NCI-H1436 (cell line): Measurements from ENCODE around the gene ST8SIA2.

Source experiments
- DNase-seq: peaks from one replicate; lab custom pipeline; 2025; lab: John Stamatoyannopoulos, UW

The ST8SIA2 gene

DNA sequence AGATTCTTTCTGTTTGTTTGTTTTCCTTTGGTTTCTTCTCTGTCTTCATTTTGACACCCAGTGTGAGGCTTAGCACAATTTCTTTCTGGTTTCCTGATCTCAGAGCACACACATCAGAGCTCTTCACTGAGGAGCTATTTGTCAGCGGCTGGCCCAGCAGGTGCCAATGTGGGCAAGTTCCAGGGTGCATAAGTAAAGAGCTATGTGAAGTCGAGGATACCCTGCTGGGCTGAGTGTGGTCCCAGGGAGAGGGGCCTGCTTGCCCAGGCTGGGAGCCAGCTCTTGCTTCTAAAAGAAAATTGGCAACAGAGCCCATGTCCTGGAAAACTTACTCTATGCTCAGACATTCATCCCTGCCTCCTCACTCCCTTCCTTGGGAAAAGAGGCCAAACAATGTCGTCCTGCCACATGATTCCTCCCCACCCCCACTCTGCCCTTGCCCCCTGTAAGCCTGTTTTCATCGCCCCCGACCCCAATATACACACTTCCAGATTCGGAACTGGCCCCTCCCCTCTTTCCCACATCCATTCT lies 101.2 kb downstream of the ST8SIA2 start:
- DNase-seq, result no peak

DNA sequence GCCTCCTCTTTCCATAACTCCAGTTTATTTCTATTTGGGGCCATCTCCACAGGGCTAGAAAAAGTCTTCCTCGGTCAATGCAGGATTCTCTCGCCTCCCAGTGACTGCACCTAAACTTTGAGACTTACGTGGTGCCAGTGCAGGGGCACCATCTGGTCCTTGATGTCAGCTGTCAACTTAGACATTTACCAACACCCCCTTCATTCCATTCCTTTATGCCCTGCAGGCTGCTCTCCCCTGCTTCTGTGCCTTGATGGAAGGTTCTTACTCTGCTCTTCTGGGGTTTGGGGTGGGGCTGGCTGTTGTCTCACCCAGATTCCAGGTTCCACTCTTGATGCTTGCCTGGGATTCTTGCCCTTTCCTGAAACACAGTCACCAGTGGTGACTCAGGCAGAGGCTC lies 101.8 kb downstream of the ST8SIA2 start:
- no peak for DNase-seq

DNA sequence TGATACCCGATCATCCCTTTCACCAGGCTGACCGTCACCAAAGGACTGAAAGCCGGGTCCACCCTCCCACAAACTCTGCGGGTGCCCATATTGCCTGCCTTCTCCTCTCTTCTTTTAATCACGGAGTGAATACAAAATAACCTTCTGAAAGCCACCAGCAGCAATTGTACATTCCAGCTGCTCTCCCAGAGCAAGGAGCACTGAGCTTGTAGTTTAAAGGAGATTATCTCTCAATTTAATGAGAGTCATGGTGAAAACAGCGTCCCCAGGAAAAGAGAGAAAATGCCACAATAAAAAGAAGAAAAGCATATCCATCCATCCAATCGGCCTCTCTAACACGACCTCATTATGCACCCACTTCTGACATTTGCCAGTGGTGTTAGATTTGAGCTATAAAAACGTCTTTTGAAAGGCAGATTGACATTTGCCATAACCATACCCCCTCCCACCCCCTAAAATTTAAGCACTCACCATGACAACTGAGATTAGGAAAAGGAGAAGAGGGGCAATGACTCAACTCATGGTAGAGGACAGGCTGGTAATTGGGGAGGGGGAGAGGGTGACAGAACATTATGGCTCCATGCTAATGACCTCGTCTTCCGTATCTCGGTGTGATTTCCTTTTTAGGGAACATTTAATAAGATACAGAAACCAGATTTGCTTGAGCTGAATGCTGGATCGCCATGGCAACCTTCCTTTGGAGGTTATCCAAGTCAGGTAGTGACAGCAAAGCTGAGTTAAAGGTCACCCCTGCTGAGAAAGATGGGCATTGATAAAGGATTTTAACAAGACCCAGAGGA lies 106.2 kb downstream of the ST8SIA2 start:
- DNase-seq, result no peak

DNA sequence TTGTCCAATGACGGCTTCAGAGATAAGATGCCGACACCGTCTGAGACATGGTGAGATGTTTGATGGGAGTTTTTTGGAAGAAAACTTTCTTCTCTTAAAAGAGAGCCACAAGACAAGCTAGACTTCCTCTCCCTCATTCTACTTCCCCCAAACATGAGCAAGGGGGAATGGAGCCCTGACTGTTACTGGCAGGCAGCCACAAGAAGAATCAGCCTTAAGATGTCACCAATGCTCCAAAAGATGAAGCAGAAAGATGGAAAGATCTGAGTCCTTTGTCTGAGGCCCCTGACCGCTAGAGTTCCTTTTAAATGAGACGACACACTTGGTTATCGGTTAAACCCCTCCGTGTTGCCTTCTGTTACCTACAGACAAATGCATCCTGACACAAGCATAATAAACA lies 108.7 kb downstream of the ST8SIA2 start:
- DNase-seq, result no peak

DNA sequence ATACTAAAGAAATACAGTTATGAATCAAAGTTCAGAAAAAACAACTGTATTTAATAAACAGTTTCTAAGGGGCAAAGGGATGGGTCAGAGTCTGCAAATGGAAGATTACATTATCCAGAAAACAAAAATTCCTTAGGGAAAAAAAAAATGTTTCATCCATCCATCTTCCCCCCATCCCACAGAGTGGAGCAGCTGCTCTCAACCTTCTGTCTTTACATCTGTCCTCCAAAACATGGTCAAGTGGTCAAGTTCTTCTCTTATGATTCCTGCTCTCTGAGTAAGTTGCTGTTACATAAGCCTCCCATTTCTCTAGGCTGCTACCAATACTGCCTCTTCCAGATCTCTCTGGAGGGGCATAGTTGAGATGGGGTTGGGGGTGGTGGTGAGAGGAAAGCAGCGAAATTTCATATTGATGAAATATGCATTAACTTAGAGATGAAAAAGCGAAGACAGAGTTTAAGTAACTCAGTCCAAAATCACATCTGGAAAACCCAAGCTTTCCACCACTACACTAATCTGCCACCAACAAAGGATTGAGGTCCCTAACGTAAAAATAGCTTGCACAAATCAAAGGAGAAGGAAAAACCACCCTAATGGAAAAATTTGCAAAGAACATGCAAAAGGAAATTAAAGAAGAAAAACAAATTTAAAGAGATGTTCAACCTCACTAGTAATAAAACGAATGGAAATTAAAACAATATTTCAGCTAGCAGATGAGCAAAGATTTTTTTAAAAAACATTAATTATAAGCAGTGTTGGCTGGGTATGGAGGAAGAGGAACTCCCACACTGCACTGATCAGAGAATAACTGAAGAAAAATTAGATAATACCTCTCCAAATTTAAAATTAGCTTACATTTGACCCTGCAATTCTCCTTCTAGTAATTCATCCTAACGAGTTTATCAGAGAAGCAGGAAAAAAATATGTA lies 109.5 kb downstream of the ST8SIA2 start:
- DNase-seq, result no peak

DNA sequence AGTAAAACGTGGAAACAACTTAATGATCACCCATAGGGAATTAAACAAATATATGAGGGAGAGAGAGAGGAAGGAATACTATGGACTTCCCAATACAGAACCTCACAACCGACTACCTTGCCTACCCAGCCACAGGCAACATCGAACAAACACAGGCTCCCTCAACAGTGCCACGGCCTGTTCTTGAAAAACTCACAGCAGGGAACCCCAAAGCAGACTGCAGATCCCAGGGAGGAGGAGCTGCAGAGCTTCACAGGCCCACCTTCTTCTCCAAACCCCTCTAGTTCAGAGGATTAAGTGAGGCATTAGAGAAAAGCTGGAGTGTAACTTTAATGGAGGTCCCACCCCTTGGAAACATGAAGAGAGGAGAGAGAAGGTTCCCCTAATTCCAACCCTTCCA lies 110.2 kb downstream of the ST8SIA2 start:
- DNase-seq, result no peak

DNA sequence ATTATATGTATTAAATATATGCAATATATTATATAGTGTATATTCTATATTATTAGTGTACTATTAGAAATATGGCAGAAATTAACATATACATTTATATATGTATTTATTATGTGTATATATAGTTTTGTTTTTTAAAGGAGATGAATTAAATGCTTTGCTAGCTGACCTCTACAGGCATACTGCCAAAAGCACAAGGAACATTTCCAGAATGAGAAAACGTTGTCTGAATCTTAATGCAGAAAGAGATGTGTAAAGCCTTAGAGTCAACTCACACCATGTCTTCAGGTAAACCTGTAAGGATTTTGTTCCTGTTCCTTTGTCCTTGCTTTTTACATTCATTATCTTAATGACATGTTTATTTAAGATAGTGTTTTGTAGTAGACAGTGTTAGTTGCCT lies 111.9 kb downstream of the ST8SIA2 start:
- no peak for DNase-seq

DNA sequence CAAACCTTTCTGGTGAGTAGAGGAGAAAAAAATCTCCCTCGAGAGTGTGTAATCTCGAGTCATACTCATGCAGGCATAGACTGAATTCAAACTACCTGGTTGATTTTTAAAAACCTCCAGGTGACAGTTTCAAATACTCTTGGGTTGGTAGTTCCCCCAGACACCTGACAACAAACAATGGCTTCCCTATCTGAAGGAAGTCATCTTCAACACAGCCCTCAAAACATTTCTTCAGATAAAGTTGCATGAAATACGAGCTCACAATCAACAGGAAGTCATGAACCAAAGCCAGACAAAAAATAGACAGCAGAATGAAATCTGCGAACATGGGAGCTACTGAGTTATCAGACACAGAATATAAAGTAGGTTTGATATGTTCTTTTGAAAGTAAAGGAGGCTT lies 112.8 kb downstream of the ST8SIA2 start:
- DNase-seq, result no peak

DNA sequence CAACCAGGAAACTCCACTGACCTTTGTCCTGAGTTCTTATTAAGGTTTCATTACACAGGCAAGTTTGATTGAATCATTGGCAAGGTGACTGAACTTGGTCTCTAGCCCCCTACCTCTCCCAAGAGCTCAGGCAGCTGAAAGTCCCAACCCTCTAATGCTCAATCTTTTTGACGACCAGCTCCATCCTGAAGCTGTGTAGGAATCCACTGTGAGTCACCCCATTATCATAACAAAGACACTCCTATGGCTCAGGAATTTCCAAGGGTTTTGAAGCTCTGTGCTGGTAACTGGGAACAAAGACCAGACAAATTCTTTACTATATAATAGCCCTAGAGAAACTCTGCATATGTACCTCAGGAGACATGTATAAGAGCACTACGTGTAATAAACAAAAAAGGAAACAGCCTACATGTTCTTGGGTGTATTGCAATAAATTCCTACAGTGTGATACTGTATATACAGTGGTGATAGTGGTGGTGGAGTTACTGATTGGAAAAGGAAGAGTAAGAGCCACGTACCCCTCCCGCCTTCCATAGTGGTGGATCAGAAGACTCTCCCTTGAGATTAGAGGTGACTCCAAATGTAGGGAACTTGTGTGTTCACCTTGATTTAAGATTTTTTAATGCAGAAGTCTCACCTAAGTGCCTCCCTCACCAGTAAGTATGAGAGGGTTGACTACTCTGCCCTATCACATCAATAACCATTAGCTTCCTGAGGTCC lies 116.6 kb downstream of the ST8SIA2 start:
- DNase-seq, result no peak
